Stimulated activated CD8-positive, alpha-beta memory T cell treated with anti-CD3 and anti-CD28 coated beads, Interleukin-15, amount 100 ng/mL, for 48 hours (primary cell): ENCODE data around the gene ARHGDIB.

Experiments
- DNase-seq, 2 donors: peaks; one replicate each; pipeline ENCODE4 v3.0.0-alpha.2; 2020; ENCODE audit warnings: low read depth in 2 of 2

The ARHGDIB gene

DNA sequence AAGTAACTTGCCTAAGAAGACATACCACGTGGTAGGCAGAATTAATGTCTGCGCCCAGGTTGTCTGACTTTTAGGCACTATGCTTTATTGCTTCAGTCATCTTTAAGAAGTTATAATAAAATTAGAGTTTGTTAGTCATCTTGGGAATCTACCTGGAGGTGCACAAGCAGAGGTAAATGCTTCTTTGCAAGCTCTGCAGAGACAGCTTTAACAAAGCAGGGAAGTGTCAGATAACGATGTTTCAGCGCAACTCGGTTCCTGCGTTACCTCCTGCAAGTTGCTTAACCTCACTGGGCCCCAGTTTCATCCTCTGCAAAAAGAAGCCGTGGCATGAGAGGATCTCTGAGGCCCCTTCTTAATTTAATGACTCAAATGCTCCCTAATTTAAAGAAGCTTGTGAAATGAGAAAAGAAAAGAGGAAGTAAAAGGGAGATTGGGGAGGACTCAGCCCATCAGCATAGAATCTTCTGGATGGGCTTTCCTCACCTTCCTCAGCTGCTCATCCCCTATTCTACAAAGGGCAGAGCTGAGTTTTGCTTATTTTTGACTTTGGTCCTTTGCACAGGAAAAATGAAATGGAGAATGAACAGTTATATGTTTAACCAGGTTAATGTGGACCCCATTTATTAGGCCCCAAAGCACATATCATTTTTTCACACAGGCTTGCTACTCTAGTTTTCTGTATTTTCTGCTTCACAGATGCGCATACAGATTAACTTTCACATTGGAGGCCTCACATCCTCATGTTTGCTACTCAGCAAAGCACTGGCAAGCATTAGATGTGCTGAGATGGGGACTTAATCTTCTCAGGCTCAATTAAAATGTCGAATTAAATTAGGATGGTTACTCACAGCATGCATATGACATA, 5.1 kb downstream of the ARHGDIB start:
- peak in 1 of 2 donors; percentile 27 for DNase-seq

DNA sequence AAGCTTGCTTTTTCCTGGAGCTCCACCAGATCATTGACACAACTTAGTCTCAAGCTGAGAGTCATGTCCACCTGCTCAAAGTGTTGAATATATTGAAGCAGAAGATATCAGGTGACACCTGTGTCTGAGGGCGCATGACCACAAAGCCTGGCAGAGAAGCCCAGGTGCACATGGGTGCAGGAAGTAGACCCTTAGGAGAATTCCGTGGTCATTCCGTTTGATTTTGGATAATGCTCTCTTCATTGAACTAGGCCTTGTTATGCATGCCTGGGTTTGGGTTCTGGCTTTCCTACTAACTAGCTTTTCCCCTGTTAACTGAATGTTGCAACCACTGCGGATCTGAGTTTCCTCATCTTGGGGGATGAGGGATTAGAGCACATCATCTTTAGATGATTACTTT, 7.1 kb downstream of the ARHGDIB start:
- DNase-seq, result no peak

DNA sequence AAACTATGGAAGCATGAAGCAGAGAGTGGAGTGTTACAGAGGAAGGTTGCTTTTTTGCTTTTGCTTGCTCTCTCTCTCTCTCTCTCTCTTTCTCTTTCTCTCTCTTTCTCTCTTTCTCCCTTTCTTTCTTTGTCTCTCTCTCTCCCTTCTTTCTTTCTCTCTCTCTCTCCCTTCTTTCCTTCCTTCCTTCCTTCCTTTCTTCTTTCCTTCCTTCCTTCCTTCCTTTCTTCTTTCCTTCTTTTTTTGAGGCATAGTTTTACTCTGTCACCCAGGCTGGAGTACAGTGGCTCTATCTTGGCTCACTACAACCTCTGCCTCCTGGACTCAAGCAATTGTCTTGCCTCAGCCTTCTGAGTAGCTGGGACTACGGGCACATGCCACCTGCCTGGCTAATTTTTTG, 7.6 kb downstream of the ARHGDIB start:
- no peak for DNase-seq

DNA sequence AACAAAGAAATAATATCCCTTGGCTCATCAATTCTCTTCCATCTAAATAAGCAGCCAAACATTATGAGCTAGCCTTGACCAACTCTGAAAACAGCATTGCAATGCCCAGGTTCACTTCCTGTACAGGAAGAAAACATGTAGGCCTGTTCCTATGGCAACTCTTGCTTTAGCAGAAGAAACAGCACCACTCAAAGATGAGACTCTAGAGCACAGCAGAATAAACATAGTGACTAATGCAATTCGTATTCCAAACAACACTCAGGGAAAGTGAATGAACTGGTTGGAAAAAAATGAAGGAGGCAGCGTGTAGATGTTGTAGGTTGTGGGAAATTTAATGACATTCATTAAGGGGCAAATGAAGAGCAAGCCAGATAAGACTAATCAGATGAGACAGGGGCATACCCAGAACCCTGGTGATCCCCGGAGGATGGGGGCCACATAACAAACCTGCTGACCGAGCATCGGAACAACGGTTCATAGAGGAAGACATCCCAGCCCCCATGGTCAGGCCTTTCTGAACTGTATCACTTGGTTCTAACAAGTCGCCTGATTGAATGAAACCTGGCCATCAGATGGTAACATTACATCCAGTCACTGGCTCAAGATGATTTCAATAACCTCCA, 9.0 kb downstream of the ARHGDIB start:
- DNase-seq, result no peak

DNA sequence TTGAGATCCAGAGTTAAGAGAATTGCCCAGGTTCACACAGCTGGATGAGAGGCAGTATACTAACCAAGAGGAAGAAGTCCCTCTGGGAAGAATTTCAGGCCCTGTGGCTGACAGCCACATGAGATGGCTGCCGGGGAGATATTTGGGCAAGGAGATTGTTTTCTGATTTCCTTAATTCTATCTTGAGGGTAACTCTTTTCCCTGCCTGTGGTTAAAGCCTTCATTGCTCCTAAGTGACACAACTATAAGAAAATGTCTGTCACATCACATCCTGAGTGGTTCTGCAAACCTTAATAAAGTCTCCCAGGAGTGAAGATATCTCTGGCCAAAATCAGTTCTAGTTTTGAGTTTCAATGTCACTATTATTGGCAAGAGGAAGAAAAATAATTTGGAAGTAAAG, 9.6 kb downstream of the ARHGDIB start:
- DNase-seq, result no peak

DNA sequence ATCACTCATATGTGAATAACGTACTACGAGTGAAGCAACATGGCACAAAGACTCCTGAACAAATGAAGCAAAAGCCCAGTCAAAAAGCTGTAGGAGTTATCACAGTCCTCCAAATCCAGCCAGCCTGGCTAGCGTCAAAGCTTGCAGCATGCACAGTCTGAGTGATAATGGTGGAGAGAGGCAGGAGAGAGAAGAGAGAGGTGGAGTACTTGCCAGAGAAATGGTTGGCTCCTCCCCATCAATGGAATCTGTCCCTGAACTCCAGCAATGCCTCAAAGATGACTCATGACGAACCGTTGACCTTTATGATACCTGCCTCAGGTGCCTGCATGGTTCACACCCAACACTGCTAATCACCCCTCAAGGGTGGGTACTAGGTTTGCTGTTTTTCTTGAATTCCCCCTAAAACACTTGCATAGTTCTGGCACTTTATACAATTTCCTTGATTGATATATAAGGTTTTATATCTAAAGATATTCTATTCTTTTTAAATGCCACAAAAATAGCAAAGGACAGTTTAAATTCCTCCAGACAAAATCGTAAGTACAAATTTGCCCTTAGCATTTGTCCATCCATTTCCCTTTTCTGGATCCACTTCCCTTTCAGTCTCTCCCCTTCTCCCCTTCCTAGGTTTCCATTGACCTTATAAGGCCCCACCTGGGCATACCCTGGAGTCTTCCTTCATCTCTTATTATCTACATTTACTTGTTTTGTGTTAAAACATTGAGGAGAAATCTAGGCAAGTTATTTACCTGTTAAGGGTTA, 10.2 kb downstream of the ARHGDIB start:
- no peak for DNase-seq

DNA sequence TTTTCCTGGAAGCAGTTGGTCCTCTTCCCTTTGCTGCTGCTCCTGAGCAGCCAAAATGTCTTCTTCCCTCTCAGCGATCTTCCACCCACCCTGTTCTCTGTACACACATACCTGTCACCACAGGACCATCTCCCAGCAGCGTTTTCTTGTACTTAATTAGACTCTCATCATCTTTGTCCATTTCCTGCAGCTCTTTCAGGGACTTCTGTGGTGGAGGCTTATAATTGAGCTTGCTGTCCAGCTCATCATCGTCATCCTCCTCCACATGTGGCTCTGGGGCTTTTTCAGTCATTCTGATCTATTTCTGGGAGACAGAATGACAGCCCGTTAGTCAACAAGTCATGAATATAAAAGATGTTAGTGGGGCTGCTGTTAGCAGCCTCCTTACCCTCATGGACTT, 11.0 kb downstream of the ARHGDIB start:
- peak in 1 of 2 donors; percentile 34 for DNase-seq

DNA sequence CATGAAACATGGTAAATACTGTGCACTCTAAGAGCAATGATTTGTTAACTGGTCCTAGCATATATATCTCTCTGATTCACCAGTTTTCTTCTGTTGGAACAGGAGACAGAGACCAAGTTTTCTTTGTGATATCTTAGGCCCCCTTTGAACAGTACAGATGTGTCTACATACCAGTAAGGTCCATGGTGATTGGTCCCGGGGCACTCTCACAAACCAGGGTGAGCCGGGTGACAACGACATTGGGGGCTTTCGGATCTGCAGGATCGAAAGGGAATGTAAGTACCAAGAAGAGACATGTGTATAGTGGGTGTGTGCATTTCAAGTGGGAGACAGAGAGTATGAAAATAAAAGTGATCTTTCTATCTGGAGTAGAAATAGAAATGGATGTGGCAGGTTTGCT, 11.8 kb downstream of the ARHGDIB start:
- peak in 1 of 2 donors; percentile 30 for DNase-seq

DNA sequence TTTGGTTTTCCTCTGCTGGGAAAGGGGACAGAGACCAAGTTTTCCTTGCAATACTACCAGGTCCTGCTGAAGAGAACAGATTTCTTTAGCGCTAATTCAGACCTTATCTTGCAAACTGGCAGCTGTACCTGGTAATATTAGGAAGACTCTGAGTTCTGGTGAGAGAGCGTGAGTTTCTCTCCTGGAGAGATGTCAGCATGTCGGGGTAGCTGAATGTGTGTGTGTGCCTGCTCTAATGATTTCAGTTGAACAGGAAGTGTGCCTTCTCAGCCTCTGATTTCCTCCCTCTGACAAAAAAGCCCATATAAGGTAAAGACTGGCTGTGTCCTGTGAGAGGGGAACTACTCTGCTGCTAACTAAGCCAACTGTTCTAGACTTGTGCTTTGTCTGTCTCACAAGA, 12.7 kb downstream of the ARHGDIB start:
- DNase-seq, result no peak

DNA sequence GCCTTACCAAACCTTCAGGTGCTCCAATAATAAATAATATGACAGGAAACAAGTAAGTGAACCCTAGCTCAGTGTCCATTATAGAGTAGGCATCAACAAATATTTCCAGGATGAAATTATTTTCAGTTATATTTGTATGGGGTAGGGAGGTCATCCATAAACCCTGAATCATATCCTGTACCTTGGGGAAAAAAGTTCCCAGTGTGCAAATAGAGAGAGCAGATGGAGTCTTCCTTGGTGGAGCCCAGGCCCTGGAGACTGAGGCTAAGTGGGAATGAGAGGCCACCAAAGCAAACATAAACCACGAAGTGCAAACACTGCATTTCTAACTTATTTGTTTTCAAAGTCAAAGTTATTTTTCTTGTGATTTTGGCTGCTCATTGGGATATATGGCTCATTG, 14.5 kb downstream of the ARHGDIB start:
- DNase-seq, result no peak

DNA sequence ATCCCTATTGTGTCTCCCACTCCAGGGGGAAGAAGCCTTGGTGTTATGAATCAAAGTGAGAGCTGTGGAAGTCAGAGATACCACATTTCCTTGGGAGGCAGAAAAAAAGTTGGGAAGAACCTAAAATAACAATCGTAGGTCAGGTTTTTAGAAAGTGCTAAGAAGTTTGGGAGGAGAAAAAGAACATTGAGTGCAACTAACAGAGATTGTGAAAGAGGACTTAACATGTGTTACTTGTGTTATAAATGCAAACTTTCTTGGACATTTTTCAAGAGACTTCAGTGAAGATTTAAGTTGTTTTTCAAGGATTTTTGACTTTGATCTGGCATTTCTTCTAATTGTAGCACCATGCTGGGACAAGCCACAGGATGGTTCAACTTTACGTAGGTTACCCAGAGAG, 15.2 kb downstream of the ARHGDIB start:
- DNase-seq, result no peak

DNA sequence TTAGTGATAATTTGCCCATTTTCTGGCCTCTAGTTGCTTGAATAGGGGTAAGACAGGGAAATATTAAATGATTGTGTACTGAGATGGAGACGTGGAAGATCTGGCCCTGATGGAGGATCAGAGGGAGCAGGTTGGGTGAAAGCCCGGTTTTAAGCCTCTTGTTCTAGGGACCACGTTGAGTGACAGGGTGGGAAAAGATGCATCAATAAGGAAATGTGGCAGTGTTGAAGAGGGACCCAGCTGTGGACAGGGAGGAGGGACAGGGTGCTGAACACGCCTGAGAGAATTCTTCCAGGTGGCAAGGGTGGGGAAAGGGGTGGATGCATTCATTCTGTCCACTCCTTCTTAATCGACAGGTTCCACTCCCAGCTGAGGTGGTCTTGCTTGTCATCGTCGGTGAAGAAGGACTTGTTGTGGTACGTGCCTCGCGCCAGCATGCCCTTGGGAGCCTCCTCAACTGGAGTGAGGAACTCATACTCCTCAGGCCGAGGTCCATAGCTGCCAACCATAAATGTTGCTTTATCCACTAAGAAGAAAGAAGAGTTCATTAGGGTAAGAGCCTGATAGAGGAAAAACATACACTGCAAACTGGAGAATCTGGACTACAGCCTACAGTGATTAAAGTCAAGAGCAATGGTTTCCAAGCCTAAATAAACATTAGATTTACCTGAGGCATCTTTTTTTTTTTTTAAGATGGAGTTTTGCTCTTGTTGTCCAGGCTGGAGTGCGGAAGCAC, 19.0 kb downstream of the ARHGDIB start:
- no peak for DNase-seq

DNA sequence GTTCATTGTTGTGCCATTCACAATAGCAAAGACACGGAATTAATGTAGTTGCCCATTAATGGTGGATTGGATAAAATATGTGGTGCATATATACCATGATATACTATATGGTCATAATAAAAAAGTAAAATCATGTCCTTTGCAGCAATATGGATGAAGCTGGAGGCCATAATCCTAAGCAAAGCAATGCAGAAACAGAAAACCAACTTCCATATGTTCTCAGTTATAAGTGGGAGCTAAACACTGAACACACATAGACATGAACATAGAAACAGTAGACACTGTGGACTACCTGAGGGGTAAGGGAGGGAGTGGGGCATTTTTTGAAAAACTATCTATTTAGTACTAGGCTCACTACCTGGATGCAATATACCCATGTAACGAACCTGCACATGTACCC, 20.0 kb downstream of the ARHGDIB start:
- DNase-seq, result no peak

DNA sequence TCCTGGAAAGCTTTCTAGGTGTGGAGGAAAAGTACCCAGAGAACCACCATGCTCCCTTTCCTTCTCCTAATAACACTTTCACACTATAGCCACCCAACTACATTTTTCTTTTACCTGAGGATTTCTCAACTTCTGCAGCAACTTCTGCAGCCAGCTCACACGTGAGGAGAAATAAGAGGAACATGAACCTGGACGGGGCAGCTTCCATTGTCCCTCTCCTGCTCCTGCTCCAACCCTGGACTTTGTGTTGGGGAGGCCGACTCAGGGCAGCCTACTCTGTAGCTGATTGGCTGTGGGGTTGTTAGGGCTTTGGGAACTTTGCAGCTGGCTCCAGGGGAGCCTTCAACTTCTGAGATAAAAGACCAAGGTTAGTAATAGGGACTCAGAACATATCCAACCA, 23.1 kb downstream of the ARHGDIB start, which contains the start of gene ERP27:
ERP27 (minus strand) TSS at position 237 of the 400 bp plus-strand sequence; CDS start at position 208, 29 bp downstream.
- no peak for DNase-seq

DNA sequence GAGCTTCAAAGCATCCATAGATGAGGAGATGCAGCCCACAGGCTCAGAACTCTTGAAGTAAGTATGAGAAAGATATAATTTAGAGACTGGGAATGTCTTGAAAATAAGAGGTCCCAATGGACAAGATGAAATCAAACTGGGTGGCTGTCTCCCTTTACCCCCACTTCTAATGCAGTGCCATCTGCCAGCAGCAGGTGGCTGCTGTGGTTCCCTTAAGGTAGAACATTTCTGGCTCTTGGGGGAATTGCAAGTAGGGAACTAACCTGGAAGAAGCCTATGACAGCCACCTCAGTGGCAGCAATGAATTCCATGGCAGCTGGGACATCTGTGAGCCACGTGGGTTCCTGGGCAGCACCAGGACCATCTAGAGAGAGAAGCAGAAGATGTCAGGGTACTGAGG, 23.7 kb downstream of the ARHGDIB start:
- DNase-seq, result no peak

DNA sequence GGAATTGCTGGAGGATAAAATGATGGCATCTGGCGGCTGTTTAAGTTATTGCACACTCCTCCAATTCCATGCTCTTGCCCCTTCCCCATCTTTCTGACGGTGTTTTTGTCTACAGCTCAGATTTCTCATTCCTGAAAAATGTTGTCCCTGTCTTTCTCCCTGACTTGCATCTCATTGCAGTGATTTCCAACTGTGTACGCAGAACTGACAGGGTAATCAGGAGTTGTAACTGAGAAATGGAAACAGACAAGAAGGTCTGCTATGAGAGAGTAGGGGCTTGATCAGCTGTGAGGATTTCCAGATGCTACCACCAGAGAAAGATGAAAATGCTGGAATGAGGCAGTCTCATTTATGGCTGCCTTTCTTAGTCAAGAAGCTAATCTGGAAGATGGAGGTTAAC, 24.4 kb downstream of the ARHGDIB start:
- DNase-seq, result no peak

DNA sequence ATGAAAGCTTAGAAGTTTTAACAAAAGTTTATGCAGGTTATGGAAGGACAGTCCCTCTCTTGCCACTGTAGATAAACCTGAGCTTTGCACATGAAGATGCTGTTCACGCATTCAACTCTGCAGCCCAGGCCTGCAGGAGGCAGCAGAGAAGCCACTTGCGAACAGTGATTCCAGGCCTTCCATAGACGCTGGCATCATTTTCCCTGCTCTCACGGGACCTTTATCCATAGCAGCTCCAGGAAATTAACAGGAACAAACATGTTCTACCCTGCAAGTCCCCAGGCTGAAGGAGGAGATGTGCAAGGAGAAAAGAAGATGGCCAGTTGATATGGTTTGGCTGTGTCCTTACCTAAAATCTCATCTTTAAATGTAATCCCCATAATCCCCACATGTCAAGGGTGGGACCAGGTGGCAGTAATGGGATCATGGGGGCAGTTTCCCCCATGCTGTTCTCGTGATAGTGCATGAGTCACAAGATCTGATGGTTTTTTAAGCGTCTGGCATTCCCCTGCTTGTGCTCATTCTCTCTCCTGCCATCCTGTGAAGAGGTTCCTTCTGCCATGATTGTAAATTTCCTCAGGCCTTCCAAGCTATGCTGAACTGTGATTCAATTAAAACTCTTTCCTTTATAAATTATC, 25.1 kb downstream of the ARHGDIB start:
- DNase-seq, result no peak

DNA sequence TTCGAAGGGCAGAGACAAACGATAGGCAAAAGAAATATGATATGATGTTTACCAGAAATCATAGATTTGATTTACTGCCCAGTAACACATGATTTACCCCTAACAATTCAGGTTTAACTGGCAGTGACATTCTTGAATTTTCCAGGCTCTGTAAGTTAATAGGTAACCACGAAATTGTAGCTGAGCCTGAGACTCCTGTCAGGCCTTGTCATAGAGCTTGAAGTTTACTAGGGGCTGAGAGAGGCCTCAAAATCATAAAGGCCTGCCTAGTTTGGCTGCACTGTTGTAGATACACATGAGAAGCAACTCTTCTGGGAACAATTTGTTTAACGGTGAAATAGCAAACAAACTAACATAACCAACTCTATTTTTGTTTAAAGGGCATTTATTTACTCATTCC, 26.4 kb downstream of the ARHGDIB start:
- no peak for DNase-seq

DNA sequence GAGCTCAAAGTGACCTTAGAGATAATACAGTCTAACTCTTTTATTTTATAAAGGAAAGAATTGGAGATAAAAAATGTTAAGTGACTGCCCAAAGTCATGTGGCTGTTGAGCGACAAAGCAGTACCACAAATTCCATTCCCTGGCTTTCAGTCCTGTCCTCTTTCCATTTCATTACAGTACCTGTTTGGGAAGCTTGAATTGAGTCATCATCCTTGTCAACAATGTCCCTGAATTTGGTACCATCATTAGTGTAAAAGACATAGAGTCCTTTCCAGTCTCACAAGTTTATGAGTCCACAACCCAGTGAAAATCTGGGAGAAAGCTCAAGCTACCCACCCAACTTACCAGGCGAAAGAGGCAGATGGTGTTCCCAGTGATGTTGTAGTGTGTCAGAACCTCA, 26.9 kb downstream of the ARHGDIB start:
- DNase-seq, result no peak

DNA sequence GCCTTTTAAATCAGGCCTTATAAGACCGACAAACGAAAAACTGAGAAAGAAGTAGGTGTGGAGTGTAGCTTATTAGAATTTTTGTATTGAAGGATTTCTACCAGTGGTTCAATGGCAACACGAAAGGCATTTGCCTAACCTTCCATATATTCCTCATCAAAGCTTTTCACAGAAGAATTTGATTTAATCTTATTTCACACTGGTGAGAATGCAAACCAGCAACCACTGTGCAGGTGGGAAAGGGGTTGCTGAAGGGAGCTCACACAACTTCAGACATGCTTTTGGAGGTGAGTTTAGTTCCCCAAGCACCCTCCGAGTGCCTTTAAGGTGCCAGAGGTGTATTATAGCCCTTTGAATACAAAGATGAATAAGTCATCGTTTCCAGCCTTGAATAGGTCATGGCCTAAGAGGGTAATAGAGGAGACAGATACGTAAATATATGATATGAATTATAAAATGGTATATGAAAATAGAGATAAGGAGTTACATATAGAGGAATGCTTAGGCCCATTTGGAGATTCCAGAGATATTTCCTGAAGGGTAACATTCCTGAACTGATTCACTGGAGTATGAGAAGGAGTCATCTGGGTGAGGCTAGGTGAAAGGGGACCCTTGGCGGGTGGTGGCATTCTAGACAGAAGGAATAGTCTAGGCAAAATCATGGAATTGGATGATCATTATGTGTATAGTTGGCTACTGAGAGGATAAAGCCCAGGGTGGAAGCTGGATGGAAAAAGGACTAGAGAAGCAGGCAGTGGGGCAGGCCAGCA, 29.4 kb downstream of the ARHGDIB start:
- no peak for DNase-seq

DNA sequence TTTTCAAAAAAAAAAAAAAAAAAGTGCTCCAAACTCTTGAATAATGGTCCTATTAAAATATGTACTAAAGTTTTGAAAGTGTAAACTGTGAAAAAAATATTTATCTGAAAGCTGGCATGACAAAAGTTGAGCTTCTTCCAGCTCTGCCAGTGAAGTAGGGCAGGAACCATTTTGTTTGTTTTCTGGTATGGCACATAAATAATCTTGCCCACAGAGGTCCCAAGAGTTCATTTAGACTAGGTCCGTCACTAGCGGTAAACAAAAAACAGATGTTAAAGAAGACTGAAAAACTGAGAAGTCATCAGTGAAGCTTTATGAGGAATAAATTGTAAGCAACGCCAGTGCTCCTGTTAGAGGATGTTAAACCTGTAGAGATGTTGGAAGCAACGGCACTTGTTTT, 30.0 kb downstream of the ARHGDIB start:
- DNase-seq, result no peak
